Fibroblast of the aortic adventitia (primary cell): Measurements from ENCODE around the gene GSKIP. TPM values are rescaled to one million over a fixed set of nuclear protein-coding genes. Genes with fewer than 3 reads are reported as not detected.
"Not testable (repeated sequence)": the region's sequence is repeated elsewhere in the genome, so short reads cannot be mapped to it uniquely, and the experiment has no call there.

Experiments
- DNase-seq: peaks from one replicate; pipeline ENCODE4 v3.0.0-alpha.2; 2010; ENCODE audit warnings: low read depth
- H3K4me3 ChIP-seq: 2 replicates; pipeline ENCODE4 v1.5.1; 2011; ENCODE audit warnings: low read depth, mild to moderate bottlenecking, control low read depth, low read length, moderate library complexity
- CTCF ChIP-seq: IDR thresholded peaks from 2 replicates; pipeline ENCODE4 v1.5.1; 2011; ENCODE audit warnings: mild to moderate bottlenecking, low read length, control low read depth, inconsistent platforms; ENCODE audit not compliant: insufficient read depth
- total RNA-seq: library from RNA; depleted of rRNA; stranded (reverse); fragments of >200 nt; gene quantifications from 2 replicates; pipeline ENCODE4 v1.2.3, GENCODE V29; 2012; ENCODE audit warnings: low replicate concordance

Gene GSKIP
- total RNA-seq, 1 donor = 33.9 TPM

GRCh38 chr14:96345669-96346068, 17.7 kb upstream of the GSKIP start:
- no peak for DNase-seq
- no peak overlapping the region for H3K4me3 ChIP-seq
- no peak for TF ChIP-seq CTCF

GRCh38 chr14:96347957-96348356, 15.4 kb upstream of the GSKIP start:
- H3K4me3 ChIP-seq = not testable (repeated sequence)

GRCh38 chr14:96349286-96350075, 13.8 kb upstream of the GSKIP start:
- no peak for DNase-seq
- no peak for TF ChIP-seq CTCF
- H3K4me3 ChIP-seq = no peak overlapping the region

More at GRCh38 chr14:96347957-96348356, 15.4 kb upstream of the GSKIP start:
- not testable (repeated sequence) for DNase-seq

- DNase-seq = no peak
- TF ChIP-seq CTCF = no peak
- H3K4me3 ChIP-seq = no peak overlapping the region
Observed at GRCh38 chr14:96351986-96352385, 11.3 kb upstream of the GSKIP start.

GRCh38 chr14:96352708-96353107, 10.6 kb upstream of the GSKIP start:
- no peak for TF ChIP-seq CTCF
- no peak overlapping the region for H3K4me3 ChIP-seq
- no peak for DNase-seq

- no peak overlapping the region for H3K4me3 ChIP-seq
- no peak for DNase-seq
- TF ChIP-seq CTCF = no peak
Observed at GRCh38 chr14:96354246-96354645, 9.1 kb upstream of the GSKIP start.

- peak; percentile 14 for TF ChIP-seq CTCF
- no peak for DNase-seq
- no peak overlapping the region for H3K4me3 ChIP-seq
Observed at GRCh38 chr14:96357216-96357615, 6.1 kb upstream of the GSKIP start.
